ENCODE data around the gene MAX.

The MAX gene

GRCh38 chr14:65072256-65072655 is 30.1 kb downstream of the MAX start:
- no peak for DNase-seq

GRCh38 chr14:65071544-65071943 is 30.8 kb downstream of the MAX start:
- no peak for DNase-seq

GRCh38 chr14:65070471-65070976 is 31.8 kb downstream of the MAX start:
- no peak for DNase-seq

GRCh38 chr14:65069874-65070413 is 32.4 kb downstream of the MAX start:
- DNase-seq: no peak

GRCh38 chr14:65065719-65066118 is 36.6 kb downstream of the MAX start:
- no peak for DNase-seq

- no peak for DNase-seq
These were observed 39.9 kb downstream of the MAX start for GRCh38 chr14:65062096-65063075.

GRCh38 chr14:65057695-65058094 is 44.6 kb downstream of the MAX start:
- DNase-seq: no peak

- no peak for DNase-seq
These were observed 47.7 kb downstream of the MAX start for GRCh38 chr14:65054471-65055085.

GRCh38 chr14:65053466-65053865 is 48.9 kb downstream of the MAX start:
- DNase-seq: no peak

GRCh38 chr14:65052832-65053231 is 49.5 kb downstream of the MAX start:
- no peak for DNase-seq

GRCh38 chr14:65045709-65046108 is 56.6 kb downstream of the MAX start:
- DNase-seq: no peak

GRCh38 chr14:65045006-65045405 is 57.3 kb downstream of the MAX start:
- no peak for DNase-seq

- DNase-seq: no peak
These were observed 57.7 kb downstream of the MAX start for GRCh38 chr14:65044596-65044959.

- no peak for DNase-seq
These were observed 58.3 kb downstream of the MAX start for GRCh38 chr14:65043893-65044595.

- DNase-seq: no peak
These were observed 59.5 kb downstream of the MAX start for GRCh38 chr14:65042731-65043372.

- no peak for DNase-seq
These were observed 60.0 kb downstream of the MAX start for GRCh38 chr14:65042296-65042695.

- DNase-seq: no peak
These were observed 60.8 kb downstream of the MAX start for GRCh38 chr14:65041434-65041915.

- no peak for DNase-seq
These were observed 61.5 kb downstream of the MAX start for GRCh38 chr14:65040666-65041433.

GRCh38 chr14:65038966-65039365 is 63.4 kb downstream of the MAX start:
- DNase-seq: no peak

GRCh38 chr14:65035049-65035448 is 67.3 kb downstream of the MAX start:
- no peak for DNase-seq

GRCh38 chr14:65034021-65034420 is 68.3 kb downstream of the MAX start:
- no peak for DNase-seq

GRCh38 chr14:65033181-65033580 is 69.1 kb downstream of the MAX start:
- DNase-seq: no peak
